ENCODE results near the gene C1GALT1.
"Not testable (repeated sequence)": the region's sequence is repeated elsewhere in the genome, so short reads cannot be mapped to it uniquely, and the experiment has no call there.

C1GALT1 gene

GRCh38 chr7:7228472-7228871 is 46.1 kb downstream of the C1GALT1 start:
- no peak for DNase-seq (ENCODE audit: low read depth, low spot score)
- no peak overlapping the region for H3K27ac ChIP-seq

DNA sequence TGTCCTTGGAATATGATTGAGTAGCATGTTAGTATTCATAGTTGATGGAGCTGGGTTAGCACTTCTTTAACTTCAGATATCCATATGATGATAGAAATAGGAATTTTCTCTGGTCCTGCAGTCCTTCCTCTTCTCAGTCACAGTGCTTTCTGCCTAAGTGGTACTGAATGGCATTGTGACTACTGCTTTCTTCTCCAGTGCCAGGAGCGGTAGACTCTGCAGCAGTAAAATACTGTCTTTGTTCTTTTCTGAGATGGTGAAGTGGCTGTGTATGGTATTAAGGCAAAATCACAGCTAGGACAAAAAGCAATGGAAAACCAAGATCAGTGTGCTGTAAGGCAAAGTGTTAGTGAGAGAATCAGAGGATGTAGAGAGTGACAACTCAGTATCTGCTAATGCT is 46.6 kb downstream of the C1GALT1 start:
- H3K27ac ChIP-seq: no peak overlapping the region
- no peak for DNase-seq (ENCODE audit: low read depth, low spot score)

- DNase-seq (ENCODE audit: low read depth, low spot score): no peak
- H3K27ac ChIP-seq: no peak overlapping the region
Measured at GRCh38 chr7:7231000-7231399, 48.7 kb downstream of the C1GALT1 start.

DNA sequence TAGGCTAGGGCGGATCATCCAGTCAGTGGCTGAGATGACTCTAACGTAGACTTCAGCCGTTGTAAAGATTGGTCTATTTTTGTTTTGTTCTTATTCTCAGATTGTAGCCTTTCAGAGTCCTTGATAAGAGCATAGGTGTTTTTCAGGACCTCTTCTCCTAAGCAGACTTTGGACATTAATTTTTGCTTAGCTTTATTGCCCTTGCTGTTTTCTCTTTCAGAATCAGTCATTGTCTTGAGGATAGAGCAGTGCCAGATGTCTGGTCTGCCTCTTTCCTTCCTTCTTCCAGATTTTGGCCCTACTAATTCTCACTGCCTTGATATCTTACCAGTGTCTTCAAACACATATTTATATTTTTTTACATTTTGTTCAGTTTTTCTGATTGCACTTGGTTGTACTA is 49.5 kb downstream of the C1GALT1 start:
- H3K27ac ChIP-seq: no peak overlapping the region
- DNase-seq (ENCODE audit: low read depth, low spot score): no peak

DNA sequence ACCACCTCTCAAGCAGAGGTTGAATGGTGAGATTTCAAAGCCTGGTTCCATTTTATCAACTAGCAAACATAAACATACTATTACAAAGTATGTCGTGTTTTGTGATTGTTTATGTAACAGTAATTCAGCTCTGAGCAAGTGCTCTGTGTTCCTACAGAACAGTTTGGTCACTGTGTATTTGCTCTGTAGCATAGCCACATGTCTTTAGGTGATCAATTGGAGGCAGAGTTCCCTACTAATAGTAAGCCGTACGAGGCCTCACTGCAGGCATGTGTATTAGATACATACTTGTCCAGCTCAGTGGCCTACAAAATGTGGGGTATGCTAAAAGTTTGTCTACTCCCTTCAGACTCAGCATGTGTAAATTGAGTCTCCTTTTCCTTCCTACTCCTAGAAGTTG is 53.0 kb downstream of the C1GALT1 start:
- DNase-seq (ENCODE audit: low read depth, low spot score): no peak
- peak overlapping the region; percentile 15 for H3K27ac ChIP-seq

GRCh38 chr7:7236041-7236440 is 53.7 kb downstream of the C1GALT1 start:
- DNase-seq (ENCODE audit: low read depth, low spot score): peak; percentile 14
- H3K27ac ChIP-seq: peak overlapping the region; percentile 15

GRCh38 chr7:7237201-7237977 is 55.0 kb downstream of the C1GALT1 start:
- DNase-seq (ENCODE audit: low read depth, low spot score): no peak

DNA sequence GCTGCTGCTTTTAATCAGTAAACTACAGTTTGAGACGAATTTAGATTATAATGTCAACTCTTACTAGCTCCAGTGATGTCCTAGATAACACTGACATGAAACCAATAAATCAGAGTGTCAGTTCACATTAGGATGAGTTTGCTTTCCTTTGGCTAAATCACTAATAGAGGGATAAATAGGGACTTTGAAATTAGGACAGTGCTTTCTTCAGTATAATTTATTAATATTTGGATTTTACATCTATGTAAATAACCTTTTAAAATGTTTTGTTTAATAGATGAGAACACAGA is 55.6 kb downstream of the C1GALT1 start:
- no peak for DNase-seq (ENCODE audit: low read depth, low spot score)
- no peak overlapping the region for H3K27ac ChIP-seq

More at GRCh38 chr7:7237201-7237977, 55.0 kb downstream of the C1GALT1 start:
- H3K27ac ChIP-seq: no peak overlapping the region

DNA sequence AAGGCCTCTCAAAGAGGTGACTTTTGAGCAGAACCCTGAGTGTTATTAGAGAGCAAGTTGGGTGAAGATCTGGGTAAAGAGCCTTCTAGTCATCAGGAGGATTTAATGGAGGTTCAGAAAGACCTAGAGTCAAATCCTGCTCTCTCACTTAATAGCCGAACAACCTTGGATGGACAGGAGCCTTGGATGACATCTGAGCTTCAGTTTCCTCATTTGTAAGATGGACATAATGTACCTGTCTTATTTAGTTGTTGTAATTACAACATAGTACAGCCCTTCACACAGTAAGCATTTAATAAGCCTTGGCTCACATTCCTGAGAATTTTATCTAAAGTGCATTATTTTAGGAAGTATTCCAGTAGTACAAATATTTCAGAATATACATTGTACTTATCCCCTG is 57.0 kb downstream of the C1GALT1 start:
- no peak for DNase-seq (ENCODE audit: low read depth, low spot score)
- H3K27ac ChIP-seq: no peak overlapping the region

GRCh38 chr7:7242899-7243298 is 60.6 kb downstream of the C1GALT1 start:
- H3K27ac ChIP-seq: no peak overlapping the region
- no peak for DNase-seq (ENCODE audit: low read depth, low spot score)

GRCh38 chr7:7245233-7245632 is 62.9 kb downstream of the C1GALT1 start:
- H3K27ac ChIP-seq; DNase-seq (ENCODE audit: low read depth, low spot score): not testable (repeated sequence)

DNA sequence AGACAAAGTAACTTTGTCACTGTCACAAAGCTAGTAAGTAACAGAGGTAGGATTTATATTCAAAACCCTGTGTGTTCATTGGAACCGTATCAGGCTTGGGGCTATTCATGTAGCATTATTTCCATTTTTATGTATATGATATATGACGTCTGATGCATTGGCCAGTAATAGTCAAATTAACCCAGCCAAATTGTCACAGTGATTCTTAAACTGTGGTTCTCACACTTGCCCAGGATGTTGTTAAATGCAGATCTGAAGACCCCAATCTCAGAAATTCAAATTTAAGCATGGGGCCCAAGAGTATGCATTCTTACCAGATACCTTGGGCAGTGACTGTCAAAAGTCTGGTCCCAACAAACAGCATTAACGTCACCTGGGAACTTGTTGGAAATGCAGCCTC is 63.9 kb downstream of the C1GALT1 start:
- H3K27ac ChIP-seq: no peak overlapping the region
- DNase-seq (ENCODE audit: low read depth, low spot score): no peak

DNA sequence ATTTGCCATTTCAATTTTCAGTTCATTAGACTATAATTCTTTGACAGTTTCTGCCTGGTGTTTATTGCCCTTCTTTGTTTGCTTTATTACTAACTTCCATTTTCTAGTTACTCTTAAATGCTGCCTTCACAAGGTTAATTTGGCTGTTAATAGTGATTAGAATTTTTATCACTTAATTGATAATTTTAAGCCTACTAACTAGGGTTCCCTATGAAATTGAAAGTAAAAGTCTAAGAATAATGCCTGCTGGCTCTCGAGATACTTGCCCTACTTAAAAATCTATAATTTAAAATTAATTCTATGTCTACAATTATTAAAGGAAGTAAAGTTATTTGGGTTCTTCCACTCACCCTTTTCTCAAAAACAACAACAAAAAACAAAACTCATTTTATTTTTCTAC is 65.3 kb downstream of the C1GALT1 start:
- DNase-seq (ENCODE audit: low read depth, low spot score): no peak
- H3K27ac ChIP-seq: no peak overlapping the region

GRCh38 chr7:7249814-7250213 is 67.5 kb downstream of the C1GALT1 start:
- H3K27ac ChIP-seq: no peak overlapping the region
- DNase-seq (ENCODE audit: low read depth, low spot score): no peak

DNA sequence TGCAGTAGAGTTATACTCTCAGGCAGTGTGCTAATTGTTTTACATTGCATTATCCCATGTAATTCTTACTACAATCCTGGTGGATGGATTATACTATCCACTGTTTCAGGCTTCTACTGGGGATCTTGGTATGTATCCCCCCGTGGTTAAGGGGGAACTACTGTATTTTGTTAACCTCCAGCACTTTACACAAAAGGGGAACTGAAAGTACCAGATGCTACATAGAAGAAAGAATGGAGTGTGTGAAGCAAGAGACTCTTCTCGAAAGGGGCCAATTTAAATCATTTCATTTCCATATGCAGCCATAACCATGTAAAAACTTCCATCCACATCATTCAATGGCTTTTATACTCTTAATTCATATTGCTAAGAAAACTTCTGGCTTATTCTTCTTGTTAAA is 69.4 kb downstream of the C1GALT1 start:
- no peak overlapping the region for H3K27ac ChIP-seq

DNA sequence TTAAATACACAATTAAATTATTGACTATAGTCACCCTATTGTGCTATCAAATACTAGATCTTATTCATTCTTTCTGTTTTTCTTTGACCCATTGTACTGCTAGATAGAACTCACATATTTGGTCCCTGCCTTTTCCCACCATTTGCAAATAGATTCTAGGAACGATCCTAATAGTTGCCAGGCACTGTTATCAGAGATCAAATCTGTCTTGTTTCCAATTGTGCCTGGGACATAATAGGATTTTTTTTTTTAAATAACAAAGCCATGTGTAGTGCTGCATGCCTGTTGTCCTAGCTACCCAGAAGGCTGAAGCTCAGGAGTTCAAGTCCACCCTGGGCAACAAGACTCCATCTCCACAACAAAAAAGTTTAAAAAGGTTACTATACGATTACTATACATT is 72.0 kb downstream of the C1GALT1 start:
- DNase-seq (ENCODE audit: low read depth, low spot score): no peak
- no peak overlapping the region for H3K27ac ChIP-seq

More for the DNA sequence above, 69.4 kb downstream of the C1GALT1 start:
- DNase-seq (ENCODE audit: low read depth, low spot score): no peak

DNA sequence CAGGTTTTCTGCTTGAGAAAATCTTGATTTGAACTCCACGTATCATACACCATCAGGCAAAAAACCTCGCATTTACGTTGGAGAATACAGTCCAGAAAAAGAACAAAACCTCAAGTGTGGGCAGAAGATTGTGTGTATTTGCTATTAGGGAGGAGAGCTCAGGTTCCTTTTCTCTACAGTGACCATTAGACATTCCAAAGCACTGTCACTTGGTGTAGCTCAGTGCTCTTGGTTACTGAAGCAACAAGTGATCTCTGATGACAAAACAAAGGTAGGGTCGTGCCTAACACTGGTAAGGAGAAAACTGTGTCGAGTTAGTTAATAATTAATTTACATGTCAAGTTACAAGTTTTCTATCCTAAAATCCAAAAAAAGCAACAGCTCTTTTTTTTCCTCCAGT is 72.6 kb downstream of the C1GALT1 start:
- no peak overlapping the region for H3K27ac ChIP-seq
- DNase-seq (ENCODE audit: low read depth, low spot score): no peak

- no peak overlapping the region for H3K27ac ChIP-seq
- DNase-seq (ENCODE audit: low read depth, low spot score): no peak
Measured at GRCh38 chr7:7256731-7257274, 74.5 kb downstream of the C1GALT1 start.

DNA sequence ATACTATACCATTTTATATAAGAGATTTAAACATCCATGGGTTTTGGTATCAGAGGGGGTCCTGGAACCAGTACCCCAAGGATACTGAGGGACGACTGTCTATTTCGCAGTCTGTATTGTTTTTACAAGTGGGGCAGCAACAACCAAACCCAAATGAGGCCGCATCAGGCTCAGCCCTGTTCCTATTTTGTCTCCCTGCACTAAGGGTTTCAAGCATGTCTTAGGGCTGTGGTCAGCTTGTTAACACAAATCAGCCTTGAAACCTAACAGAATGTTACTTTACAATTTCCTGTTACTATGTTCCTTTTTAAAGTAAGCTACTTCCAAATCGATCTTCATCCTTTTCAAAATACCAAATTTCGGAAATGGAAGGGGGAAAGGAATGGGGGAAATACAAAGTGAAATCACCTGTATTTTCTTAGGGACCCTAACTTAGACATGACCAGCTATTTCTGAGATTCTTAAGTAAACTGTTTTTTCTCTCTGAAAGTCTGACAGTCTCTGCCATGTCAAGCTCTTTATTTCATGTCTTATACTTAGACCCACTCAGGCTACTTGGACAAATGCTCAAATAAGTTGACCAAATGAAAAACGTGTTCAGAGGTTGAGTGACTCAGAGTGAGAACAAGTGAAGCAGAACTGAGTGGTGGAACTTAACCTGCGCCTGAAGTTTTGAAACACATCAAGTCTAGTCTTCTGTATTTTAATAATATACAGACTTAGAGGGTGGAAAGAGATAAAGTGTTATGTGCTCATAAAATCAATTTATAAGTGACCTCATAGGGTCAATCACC is 75.8 kb downstream of the C1GALT1 start:
- no peak overlapping the region for H3K27ac ChIP-seq
- DNase-seq (ENCODE audit: low read depth, low spot score): no peak

GRCh38 chr7:7261863-7262262 is 79.5 kb downstream of the C1GALT1 start:
- no peak for DNase-seq (ENCODE audit: low read depth, low spot score)
- no peak overlapping the region for H3K27ac ChIP-seq
